ENCODE results near the gene TAF13. TPM values are rescaled to one million over a fixed set of nuclear protein-coding genes. Genes with fewer than 3 reads are reported as not detected.
"Not testable (repeated sequence)": the region's sequence is repeated elsewhere in the genome, so short reads cannot be mapped to it uniquely, and the experiment has no call there.

TAF13 gene
- total RNA-seq, 1 donor from 2014 or later: 70.2 TPM

DNA sequence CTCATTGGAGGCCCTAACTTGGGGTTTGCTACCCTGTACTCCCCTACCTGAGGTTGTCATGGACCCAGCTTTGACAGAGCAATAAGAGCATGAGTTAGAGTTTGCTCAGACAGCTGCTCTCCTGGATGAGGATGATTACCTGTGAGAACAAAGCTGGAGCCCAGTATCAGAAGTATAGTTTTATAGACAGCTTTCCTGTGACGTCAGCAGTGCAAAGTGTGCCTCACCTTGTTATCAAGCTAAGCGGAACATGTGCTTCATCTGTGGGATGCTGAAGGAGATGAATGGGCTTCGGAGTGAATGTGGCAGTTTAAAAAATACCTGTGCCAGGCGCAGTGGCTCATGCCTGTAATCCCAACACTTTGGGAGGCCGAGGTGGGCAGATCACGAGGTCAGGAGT lies 28.5 kb downstream of the TAF13 start:
- DNase-seq (ENCODE audit: low read depth in 2 of 2): no peak

DNA sequence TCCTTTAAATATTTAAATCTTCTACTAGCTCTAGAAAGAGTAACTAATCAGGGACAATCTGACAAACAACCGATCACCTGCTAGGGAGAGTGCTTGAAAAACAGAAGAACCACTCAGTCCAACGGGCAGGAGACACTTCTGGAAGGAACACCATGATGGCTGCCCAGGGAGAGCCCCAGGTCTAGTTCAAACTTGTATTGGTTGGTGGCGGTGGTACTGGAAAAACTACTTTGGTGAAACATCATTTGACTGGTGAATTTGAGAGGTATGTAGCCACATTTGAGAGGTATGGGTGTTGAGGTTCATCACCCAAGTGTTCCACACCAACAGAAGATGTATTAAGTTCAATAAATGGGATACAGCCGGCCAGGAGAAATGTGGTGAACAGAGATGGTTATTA lies 29.1 kb downstream of the TAF13 start:
- DNase-seq (ENCODE audit: low read depth in 2 of 2): no peak

DNA sequence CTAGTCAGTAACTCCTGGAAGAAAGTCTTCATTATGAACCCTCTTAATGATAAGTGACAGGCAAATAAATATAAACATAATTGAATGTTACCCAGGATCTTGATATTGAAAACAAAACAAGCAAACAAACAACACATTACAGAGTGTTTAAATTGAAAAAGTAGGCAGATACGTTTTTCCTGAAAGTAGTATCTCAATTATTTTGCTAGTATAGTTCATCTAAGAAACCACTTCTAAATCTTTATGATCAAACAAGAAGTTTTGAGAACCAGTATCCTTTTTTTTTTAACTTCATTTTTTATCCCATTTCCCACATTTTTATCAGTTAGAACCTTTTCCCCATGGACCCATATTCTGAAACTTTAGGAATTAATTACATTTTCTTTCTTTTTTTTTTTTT lies 30.2 kb downstream of the TAF13 start:
- DNase-seq (ENCODE audit: low read depth in 2 of 2): no peak

DNA sequence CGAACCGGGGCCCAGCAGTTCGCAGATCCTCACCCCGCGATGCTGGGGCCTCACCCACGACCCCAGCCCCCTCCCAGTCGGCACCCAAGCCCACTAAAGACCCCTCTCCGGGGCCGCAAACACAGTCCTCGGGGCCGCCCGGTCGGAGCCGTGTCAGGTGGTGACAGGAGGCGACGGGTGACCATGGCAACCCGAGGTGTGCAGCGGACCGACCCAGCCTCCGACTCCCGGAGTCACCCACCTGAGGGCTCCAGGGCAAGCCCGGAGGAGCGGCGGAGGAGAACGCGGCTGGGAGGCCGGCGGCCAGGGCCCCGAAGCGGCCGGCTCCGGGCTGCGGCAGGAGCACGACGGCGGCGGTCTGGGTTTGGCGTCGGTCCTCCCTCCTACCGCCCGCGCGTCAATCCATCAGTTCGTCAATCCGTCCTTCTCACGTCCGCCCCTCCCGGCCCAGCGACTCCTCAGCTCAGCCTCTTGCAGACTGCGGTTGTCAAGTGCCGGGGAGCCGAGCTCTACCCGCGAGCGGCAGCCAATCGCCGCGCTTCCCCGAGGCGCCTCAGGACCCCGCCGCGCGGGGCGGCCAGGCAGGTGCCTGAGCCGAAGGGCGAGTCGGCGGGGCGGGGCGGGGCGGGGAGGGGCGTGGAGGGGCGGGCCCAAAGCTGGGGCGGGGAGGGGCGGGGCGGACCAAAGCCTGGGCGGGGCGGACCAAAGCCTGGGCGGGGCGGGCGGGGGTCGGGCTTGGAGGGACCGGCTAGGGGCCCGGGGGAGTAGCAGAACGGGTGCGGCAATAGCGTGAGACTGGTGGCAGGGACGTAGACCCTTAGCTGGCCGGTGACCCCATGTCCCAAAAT lies 34.0 kb downstream of the TAF13 start, which contains the start of gene WDR47:
TSS of gene WDR47 (minus strand) at position 482 of the 848 bp plus-strand sequence. CDS start 18,590 bp downstream, outside the sequence.
- peak; percentile 91 to 98 for DNase-seq (ENCODE audit: low read depth in 2 of 2)

DNA sequence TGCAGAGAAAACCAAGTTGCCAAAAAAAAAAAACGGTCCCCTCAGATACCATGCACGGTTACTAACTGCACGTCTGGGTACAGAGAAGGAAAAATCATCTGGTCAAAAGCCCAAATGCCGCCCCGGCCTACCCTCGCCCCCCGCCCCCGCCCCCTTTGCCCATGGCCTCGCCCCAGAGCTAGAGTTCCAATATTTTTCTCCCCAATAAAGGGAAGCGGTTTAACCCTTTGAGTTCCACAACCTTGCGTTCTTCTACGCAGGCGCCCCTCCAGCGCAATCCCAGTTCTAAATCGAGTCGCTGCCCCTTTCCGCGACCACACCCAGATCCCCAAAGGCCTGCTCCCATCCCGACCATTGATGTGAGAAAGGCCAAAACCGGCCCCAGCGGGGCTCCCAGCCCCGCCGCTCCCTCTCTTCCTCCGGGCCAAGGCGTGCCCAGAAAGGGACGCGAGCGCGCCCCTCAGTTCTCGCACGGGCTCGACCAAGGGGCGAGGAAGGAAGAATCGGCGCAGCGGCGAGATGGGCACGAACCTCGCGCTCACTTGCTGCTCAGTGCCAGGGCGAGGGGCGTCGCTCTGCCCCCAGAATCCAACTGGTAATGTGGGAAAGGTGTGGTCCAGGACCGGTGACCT lies 34.7 kb downstream of the TAF13 start:
- DNase-seq (ENCODE audit: low read depth in 2 of 2): peak; percentile 31 to 38

DNA sequence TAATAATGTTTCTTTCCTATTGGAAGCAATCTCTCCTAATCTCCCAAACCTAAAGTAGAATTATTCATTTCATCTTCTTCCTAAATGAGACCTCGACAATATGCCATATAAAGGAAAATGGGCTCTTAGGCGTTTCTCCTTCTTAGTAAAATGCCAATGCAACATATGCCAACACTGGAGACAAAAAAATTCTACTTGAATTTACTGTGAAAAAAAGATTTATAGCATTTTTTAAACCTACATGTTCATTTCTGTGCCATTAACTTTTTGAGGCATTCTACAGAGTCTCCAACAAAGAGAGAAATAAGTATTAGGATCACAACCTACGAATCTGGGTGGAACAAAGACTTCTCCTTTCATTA lies 35.2 kb downstream of the TAF13 start:
- DNase-seq (ENCODE audit: low read depth in 2 of 2): no peak

DNA sequence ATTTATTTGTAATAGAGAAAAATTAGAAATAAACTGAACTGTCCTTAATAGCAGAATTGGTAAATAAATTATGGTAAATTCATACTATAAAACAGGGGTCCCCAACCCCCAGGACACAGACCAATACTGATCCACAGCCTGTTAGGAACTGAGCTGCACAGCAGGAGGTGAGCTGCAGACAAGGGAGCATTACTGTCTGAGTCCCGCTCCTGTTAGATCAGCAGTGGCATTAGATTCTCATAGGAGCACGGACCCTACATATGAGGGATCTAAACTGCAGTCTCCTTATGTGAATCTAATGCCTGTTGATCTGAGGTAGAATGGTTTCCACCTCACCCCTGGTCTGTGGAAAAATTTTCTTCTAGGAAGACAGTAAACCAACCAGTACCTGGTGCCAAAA lies 41.4 kb downstream of the TAF13 start:
- DNase-seq (ENCODE audit: low read depth in 2 of 2): no peak

DNA sequence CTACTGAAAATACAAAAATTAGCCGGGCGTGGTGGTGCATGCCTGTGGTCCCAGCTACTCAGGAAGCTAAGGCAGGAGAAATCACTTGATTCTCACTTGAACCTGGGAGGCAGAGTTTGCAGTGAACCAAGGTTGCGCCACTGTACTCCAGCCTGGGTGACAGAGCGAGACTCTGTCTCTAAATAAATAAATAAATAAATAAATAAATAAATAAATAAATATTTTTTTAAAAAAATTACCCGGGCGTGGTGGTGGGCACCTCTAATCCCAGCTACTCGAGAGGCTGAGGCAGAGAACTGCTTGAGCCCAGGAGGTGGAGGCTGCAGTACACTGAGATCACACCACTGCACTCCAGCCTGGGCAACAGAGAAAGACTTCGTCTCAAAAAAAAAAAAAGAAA lies 46.3 kb downstream of the TAF13 start:
- DNase-seq (ENCODE audit: low read depth in 2 of 2): not testable (repeated sequence)

DNA sequence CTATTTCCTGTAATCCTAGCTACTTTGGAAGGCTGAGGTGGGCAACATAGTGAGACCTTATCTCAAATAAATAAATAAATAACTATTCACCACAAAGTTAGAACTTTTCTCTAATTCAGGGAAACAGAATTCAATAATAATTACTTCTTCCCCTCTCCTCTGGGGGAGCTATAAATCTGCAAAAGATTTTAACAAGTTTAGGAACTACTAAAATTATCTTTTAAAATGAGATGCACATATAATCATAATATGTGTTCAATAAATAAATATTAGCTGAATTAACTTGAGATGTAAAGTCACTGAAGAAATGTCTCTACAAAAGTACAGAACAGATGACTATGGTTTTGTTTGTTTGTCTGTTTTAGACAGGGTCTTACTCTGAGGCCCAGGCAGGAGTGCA lies 48.0 kb downstream of the TAF13 start:
- no peak for DNase-seq (ENCODE audit: low read depth in 2 of 2)

DNA sequence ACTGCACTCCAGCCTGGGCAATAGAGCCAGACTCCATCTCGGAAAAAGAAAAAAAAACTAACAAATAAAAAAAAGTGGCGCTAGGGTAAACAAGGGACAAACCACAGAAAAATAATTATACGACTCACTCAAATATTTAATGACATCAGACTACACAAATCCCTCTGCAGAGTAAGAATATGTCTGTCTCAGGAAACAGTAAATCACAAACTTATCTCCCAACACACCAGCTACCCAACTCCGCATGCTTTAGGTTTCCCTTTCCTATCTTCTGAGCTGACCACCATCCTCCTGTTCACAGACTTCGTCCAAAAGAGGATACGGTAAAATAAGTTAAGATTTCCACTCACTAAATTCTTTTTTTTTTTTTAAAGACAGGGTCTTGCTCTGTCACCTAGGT lies 50.1 kb downstream of the TAF13 start:
- peak in 1 of 2 donors; percentile 1 for DNase-seq (ENCODE audit: low read depth in 2 of 2)

DNA sequence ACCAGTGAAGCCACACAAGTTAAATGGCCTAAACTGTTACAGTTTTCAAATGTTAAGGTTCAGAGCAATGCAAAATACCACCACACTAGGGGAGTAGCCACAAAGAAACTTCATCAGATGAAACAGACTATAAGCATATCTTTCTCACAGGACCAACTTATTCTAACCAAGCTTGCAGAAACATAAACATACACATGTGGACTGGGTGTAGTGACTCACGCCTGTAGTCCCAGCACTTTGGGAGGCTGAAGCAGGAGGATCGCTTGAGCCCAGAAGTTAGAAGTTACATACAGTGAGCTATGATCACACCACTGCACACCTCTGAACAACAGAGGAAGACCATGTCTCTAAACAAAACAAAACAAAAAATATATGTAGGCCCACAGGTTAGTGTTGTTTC lies 51.2 kb downstream of the TAF13 start:
- no peak for DNase-seq (ENCODE audit: low read depth in 2 of 2)

DNA sequence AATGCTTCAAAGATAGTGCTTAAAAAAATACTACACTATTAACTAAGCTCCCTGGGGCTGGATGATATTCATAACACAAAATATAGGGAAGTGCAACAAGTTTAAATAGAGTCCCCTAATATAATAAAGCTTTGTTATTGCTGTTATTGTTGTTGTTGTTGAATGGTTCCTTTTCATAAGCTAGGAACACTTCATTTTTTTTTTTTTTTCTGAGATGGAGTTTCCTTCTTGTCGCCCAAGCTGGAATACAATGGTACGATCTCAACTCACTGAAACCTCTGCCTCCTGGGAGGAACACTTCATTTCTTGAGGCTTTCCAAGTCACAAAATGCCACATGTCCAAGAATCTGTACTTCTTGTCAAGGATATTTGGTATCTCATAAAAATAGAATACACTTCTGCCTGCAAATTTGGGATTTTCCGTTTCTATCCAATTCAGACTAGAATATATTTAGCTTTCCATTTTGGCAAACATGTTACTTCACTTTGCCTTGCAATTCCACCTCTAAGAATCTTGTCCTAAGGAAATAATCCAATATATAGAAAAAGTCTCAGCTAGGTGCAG lies 55.0 kb downstream of the TAF13 start:
- no peak for DNase-seq (ENCODE audit: low read depth in 2 of 2)

DNA sequence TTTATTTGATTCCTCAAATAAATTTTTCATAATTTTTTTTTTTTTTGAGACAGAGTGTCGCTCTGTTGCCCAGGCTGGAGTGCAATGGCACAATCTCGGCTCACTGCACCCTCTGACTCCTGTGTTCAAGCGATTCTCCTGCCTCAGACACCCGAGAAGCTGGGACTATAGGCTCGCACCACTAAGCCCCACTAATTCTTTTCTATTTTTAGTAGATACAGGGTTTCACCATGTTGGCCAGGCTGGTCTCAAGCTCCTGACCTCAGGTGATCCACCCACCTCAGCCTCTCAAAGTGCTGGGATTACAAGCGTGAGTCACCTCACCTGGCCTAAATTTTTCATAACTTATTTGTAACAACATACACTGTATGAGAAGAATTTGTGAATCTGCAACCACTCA lies 58.1 kb downstream of the TAF13 start:
- DNase-seq (ENCODE audit: low read depth in 2 of 2): not testable (repeated sequence)

DNA sequence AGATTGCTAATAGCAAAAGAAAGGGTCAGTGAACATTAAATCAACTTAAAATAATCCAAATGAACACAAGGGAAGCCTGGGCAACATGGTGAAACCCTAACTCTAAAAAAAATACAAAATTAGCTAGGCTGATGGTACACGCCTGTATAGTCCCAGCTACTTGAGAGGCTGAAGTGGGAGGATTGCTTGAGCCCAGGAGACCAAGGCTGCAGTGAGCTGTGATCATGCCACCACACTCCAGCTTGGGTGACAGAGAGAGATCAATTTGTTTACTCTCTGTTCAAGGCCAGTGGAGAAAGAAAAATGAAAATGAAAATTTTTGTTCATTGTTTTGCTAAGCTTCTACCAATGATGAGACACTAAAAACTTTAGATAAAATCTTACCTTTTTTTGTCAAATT lies 58.7 kb downstream of the TAF13 start:
- no peak for DNase-seq (ENCODE audit: low read depth in 2 of 2)

Other genes starting within 250 kb of the TAF13 start
- 0.20 and 0.22 TPM in 2 replicates for gene AKNAD1, start 218.9 kb downstream of the TAF13 start, total RNA-seq
- 7.9 and 9.2 TPM in 2 replicates for gene GPSM2, start 199.0 kb downstream of the TAF13 start, total RNA-seq
- gene CLCC1, start 112.5 kb downstream of the TAF13 start, total RNA-seq: 18.1 and 21.0 TPM in 2 replicates
- 12.9 and 15.3 TPM in 2 replicates for gene WDR47, start 33.9 kb downstream of the TAF13 start, total RNA-seq
- 16.6 and 22.6 TPM in 2 replicates for gene TMEM167B, start 14.8 kb upstream of the TAF13 start, total RNA-seq
- under 0.01 and 0.22 TPM in 2 replicates for gene ELAPOR1, start 38.1 kb upstream of the TAF13 start, total RNA-seq
- gene SARS1, start 137.9 kb upstream of the TAF13 start, total RNA-seq: 118 and 179 TPM in 2 replicates
- gene CELSR2, start 173.5 kb upstream of the TAF13 start, total RNA-seq: 0.65 and 0.79 TPM in 2 replicates
- 0.79 and 2.8 TPM in 2 replicates for gene PSRC1, start 207.1 kb upstream of the TAF13 start, total RNA-seq
- not detected in 2 replicates for gene MYBPHL, start 231.0 kb upstream of the TAF13 start, total RNA-seq